Mammary epithelial cell (primary cell): ENCODE results near the gene ARRDC3.

Experiments
- EZH2 ChIP-seq: IDR thresholded peaks from 2 replicates; pipeline ENCODE4 v1.6.1; 2012; ENCODE audit warnings: low read length, inconsistent platforms, borderline replicate concordance
- TF ChIP-seq, protein P1 (sequence below), 2 donors: IDR thresholded peaks in 1 of 2; conservative IDR thresholded peaks in 1 of 2; 2 replicates each; pipeline ENCODE4 v1.5.1; 2011 to 2012; ENCODE audit warnings: inconsistent platforms in 2 of 2, low read length in 2 of 2, mild to moderate bottlenecking in 2 of 2, control low read depth in 1 of 2, low read depth in 1 of 2; ENCODE audit not compliant: insufficient read depth in 1 of 2; ENCODE audit errors: extremely low read depth in 1 of 2

- TF ChIP-seq, protein P1, sequence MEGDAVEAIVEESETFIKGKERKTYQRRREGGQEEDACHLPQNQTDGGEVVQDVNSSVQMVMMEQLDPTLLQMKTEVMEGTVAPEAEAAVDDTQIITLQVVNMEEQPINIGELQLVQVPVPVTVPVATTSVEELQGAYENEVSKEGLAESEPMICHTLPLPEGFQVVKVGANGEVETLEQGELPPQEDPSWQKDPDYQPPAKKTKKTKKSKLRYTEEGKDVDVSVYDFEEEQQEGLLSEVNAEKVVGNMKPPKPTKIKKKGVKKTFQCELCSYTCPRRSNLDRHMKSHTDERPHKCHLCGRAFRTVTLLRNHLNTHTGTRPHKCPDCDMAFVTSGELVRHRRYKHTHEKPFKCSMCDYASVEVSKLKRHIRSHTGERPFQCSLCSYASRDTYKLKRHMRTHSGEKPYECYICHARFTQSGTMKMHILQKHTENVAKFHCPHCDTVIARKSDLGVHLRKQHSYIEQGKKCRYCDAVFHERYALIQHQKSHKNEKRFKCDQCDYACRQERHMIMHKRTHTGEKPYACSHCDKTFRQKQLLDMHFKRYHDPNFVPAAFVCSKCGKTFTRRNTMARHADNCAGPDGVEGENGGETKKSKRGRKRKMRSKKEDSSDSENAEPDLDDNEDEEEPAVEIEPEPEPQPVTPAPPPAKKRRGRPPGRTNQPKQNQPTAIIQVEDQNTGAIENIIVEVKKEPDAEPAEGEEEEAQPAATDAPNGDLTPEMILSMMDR (conservative IDR thresholded peaks at IDR 0.05 in 1 of 2, IDR thresholded peaks at IDR 0.05 in 1 of 2; ENCODE audit: extremely low read depth in 1 of 2, insufficient read depth in 1 of 2, low read depth in 1 of 2, low read length in 2 of 2), result no peak
- no peak for TF ChIP-seq EZH2
Measured at GRCh38 chr5:91388362-91388761, 5.2 kb upstream of the ARRDC3 start.
